Stimulated activated CD8-positive, alpha-beta memory T cell treated with anti-CD3 and anti-CD28 coated beads, Interleukin-12 subunit alpha, Interleukin-12 subunit beta, amount 100 ng/mL, for 24 hours (primary cell): ENCODE measurements around the gene NDFIP1.

Experiments used
- DNase-seq: peaks from one replicate; pipeline ENCODE4 v3.0.0-alpha.2; 2020; ENCODE audit errors: extremely low read depth

The NDFIP1 gene

DNA sequence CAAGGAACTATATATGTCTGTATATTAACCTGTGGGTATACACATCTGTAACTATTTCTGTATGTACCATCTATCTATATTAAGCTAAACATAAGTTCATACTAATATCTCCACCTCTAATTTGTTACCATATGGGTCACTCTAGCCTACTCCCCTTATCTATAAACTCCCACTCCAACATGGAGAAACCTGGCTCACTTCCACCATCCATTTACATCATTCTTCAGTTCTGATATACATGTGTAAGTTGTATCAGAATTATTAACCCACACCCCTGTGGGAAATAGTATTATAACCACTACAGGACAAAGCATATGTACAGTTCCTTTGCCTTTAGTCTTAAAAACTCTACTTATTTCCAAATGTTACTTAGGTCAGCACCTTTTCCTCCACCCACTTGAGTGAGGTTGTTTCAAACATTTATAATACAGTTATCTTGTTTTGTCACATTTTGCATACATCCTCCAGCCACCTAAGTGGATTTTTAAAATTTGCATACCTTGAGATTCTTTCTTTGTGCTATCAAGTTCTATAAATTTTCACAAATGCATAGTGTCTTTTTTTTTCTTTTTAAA is 10.6 kb downstream of the NDFIP1 start:
- DNase-seq: no peak

DNA sequence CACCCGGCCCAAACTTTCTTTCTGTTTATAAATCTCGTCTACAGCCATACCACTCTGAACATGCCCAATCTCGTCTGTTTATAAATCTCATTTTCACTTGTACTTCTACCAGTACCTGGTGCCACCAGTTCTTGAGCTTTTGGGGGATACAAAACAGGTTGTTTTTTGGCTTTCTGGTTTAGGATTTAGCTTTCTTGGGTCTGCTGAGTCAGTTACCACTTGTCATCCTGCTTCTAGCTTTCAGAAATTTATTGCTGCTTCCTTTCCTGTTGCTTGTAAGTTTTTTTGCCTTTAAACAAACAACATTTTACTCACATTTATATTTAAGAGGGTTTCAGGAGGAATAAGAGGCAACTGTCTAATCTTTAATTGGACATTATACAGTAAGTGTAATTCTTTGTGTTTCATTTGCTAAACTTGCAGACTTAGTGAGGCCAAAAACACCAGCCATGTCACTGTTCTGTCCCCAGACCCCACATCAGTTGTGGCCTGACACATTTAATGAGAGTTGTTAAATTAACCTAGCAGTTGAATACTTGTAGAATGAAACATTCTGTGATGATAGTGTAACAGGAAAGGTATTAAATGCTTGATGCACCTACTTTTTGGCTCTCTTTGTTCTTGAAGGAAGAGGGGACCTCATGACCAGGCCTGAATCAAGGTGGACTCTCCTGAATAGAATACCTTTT is 11.8 kb downstream of the NDFIP1 start:
- no peak for DNase-seq

DNA sequence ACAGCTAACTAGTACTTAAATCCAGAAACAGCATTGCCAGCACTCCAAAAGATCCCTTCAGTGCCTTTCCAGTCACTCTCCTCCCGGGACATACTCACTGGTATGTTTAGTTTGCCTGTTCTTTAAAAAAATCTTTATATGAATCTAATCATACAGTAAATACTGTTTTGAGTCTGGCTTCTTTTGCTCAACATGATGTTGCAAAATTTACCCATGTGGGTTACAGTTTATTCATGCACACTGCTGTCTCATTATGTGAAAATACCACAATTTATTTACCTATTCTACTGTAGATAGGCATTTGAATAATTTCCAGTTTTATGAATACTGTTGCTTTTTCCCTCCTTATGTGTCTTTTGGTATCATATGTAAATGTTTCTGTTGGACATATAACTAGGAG is 13.5 kb downstream of the NDFIP1 start:
- no peak for DNase-seq

DNA sequence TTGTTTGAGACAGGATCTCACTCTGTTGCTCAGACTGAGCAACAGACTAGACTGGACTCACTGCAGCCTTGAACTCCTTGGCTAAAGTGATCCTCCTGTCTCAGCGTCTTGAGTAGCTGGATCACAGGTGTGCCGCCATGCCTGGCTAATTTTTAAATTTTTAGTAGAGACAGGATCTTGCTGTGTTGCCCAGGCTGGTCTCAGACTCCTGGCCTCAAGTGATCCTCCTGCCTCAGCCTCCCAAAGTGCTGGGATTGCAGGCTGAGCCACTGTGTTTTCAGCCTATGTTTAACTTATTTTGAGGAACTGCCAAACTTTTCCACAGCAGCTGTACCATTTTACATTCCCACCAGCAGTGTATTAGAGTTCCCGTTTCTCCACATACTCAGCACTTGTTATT is 16.8 kb downstream of the NDFIP1 start:
- no peak for DNase-seq

DNA sequence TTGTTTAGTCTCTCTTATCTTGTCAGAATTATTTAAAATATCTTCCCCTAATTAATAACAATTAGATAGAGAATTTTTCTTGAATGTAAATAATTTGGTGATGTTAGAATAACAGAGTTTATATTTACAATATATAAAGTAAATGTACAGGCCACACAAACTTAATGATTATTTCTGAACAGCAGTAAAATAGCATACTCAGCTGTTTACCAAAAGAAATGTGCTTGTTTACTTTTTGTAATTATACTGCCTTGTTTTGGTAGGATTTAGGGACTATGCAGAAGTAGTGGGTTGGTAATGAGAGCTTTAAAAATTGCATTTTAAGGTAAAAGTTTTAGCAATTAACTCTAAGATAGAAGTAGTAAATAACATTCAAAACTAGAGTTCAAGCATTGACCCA is 17.4 kb downstream of the NDFIP1 start:
- no peak for DNase-seq

DNA sequence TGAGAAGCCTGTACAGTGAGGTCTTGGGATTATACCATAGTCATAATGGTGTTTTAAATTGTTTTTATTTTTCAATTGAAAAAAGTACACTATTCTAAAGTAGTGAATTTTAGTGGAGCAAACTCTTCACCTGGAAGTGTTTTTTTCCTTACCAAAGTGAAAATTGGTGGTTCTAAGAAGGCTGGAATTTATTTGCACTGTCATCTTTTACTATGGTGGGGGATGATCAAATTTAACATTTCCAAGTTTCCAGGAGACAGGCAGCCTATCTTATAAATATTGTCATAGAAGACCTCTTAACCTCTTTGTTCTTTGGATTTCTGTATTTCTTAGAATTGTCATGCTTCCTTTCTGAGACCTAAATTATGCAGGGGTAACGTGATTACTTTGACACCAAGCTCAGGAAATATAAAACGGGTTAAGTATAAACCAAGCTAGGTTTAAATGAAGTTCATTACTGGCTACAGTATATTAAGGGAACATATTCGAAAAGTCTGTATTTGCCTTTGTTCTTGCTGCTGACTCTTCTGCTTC is 20.2 kb downstream of the NDFIP1 start:
- no peak for DNase-seq

DNA sequence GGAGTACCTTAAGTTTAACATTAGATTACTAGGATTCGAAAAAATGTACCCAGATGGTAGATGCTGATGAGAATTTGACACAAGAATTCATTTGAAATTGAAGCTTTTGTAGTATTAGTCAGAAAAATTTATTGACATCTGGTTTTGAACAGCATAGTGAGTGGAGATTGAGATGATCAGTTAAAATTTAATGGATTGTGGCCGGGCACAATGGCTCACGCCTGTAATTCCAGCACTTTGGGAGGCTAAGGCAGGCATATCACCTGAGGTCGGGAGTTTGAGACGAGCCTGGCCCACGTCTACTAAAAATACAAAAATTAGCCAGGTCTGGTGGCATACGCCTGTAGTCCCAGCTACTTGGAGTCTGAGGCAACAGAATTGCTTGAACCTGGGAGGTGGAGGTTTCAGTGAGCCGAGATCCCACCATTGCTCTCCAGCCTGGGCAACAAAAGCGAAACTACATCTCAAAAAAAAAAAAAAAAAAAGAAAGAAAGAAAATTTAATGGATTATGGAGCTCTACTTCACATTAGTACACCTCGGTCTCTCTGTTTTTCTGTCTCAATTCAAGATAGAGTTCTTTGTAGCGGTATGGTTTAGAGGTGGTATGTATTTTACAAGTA is 21.0 kb downstream of the NDFIP1 start:
- no peak for DNase-seq

DNA sequence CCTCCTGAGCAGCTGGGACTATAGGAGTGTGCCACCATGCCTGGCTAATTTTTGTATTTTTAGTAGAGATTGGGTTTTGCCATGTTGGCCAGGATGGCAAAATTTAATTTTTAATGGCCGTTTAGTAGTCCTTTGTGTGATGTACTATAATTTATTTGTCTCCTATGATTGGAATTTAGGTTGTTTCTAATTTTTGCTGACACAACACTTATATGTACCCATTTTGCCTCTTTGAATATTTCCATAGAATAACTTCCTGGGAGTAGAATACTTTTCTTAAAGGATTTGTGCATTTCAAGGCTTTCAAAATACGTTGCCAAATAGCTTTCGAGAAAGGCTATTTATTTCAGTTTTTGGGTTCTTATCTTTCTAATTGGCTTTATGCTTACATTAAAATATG is 22.8 kb downstream of the NDFIP1 start:
- DNase-seq: no peak

DNA sequence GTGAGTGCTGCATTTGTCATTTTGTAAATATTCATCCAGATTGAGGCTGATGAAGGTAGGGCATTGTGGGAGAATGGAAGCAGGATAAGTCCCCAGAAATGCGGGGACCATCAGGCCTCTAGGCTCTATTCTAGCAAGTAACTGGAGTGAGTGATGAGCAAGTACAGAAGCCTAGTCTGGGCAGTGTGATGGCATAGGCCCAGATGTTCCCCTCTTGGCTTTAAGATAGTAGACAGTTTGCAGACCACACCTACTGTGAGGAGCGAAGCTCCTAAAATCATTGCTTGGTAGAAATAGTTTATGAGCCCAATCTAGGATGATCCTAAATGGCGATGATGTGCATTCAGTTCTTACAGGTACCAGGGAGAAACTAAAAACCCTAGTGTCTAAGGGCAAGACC is 24.3 kb downstream of the NDFIP1 start:
- no peak for DNase-seq

DNA sequence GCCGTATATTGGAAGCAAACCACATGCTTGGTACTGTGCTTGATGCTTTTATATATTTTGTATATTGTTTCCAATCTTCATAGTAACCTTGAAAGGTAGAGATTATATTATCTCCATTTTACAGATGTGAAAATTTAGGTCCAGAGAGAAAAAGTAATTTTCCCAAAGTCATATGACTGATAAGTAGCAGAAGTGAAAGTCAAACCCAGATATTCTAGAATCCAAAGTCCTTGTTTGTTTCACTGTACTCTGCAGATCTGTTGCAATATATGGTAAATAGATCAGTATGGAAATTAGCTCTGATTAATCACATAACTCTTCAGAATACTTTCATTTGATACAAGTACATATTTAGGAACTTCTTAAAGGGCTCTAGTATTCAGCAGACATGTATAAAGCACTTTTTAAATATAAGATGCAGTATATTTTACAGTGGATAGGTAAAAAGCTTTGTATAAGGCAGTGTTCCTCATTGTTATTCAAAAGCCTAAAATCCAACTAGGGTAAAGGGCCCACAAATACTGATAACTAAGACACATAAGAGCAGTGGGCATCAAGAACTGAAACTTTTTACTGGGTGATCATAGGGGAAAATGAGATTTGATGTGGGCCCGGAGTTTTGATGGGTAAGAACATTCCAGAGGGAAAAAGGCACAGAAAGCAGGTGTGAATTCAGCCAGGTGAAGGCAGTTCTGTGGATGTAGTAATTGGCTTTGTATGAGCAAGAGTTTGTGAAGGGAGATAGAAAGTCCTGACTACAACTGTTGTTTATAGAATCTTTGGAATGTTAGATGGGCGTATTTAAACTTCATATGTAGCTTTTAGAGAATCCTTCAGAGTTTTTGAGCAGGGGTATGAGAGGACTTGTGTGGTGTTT is 25.0 kb downstream of the NDFIP1 start:
- DNase-seq: no peak

DNA sequence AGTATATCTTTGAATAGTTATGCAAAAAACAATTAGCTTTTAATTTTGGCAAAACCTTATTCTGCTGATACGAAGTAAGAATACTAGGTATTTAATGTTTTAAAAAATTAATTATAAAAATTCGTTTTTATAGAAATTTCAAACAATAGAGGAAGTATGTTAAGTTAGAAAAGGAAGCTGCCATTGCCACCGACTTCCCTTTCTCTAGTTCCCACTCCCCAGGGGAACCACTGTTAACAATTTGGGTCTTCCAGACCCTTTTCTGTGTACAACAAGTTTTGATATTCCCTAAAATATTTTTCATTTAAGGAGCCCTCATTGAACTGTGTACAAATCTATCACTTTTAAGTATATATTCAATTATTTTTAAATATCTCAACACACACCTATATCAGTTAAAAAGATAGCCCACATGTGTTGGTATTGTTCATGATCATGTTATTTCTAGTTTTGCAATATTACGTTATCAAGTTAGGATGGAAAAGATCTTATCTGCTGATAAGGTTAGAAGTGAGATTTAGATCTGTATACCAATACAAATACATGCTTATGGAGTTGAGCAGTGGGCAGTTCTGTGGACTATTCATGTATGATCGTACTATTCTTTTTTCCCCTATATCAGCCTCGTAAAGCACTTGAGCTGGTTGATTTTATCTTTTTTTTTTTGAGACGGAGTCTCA is 25.9 kb downstream of the NDFIP1 start:
- no peak for DNase-seq

DNA sequence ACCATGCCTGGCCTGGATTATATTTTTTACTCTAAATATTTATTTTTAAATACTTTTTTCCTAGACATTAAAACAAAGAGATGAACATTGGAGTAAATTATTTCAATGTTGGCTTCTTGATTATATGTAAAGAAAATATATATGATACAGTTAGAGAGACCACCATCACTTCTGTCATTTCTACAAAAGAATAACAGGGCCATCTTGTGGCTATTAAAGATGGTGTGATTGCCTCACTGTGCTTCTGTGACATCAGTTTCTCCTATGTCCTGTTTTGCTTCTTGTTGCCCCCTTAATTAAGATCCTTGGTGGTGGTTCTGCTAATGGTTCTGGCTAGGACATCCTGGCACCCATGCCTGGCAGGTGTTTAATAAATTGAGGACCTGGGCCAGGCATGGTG is 32.9 kb downstream of the NDFIP1 start:
- DNase-seq: no peak

DNA sequence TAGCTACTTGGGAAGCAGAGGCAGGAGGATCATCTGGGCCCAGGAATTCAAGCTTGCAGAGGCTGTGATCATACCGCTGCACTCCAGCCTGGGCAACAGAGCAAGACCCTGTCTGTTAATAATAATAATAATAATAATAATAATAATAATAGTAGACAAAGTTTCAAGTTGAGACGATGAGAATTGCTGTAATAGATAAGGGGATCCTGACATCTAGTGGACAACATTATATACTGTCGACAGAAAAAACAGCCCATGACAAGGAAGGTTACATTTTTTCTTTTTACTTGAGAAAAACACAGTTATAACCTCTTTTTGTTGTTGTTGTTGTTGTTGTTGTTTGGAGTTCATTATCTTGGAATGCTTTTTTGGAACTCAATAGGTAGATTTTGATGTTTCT is 35.3 kb downstream of the NDFIP1 start:
- no peak for DNase-seq

DNA sequence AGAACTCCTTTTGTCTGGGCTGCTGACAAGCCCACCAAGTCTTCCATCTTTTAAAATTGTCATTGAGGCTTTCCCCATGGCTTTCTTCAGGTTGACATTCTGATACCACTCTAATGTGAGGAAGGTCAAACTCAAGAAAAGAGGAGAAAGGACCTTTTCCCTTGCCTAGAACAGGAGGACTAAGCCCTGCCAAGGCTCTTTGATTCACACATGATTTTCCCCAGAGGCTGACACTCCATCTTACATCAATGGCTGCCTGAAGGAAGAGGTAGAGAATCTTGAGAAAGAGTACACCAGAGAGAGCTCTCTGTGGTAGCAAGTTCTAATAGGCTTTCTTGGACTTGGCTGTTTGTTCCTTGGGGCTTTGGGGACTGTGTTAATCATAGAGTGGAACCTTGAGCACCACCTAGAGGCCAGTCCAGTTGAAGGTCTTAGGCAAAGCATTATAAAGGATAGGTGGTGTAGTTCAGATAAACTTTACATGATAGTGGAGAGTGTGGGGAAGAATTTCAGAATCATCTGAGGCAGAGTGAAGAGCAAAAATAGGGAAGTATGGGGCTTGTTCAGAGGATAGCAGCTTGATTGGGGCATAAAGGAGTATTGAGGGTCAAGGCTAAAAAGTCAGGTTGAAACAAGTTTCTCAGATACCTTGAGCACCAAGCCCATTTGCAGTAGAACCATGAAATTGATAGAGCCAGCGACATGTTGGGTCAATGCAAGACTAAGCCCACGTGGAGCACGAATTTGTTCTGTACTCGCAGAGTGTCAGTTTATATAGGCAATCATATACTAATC is 36.7 kb downstream of the NDFIP1 start:
- DNase-seq: peak; percentile 20

DNA sequence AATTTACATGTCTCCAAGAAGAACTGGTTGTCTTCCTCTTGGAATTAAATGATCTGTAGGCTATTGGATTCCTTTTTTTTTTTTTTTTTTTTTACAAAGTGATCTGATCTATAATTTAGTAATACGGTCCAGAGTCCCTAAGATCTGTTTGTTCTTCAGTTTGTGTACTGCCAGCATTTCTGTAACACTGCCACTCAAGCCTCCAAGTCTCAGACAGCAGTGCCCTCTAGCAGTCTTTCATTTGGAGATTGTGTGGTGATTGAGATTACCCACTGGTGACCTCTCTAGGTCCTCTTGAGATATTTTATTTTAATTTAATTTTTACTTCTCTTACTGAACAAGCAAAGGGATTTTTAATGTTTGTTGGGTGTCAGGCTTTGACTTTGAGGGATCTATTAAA is 40.8 kb downstream of the NDFIP1 start:
- DNase-seq: no peak

DNA sequence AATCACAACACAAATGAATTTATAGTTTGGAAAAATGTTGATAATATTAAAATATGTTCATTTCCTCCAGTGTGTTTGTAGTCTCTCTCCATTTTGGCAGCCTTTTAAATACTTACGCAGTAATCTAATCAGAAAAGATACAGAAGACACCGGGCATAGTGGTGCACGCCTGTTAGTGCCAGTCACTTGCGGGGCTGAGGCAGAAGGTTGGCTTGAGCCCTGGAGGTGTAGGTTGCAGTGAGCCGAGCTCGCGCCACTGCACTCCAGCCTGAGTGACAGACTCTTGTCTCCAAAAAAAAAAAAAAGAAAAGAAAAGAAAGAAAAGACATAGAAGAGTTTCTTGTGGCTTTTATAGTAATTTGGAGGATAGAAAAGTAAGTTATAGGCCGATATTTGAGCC is 41.9 kb downstream of the NDFIP1 start:
- DNase-seq: no peak

DNA sequence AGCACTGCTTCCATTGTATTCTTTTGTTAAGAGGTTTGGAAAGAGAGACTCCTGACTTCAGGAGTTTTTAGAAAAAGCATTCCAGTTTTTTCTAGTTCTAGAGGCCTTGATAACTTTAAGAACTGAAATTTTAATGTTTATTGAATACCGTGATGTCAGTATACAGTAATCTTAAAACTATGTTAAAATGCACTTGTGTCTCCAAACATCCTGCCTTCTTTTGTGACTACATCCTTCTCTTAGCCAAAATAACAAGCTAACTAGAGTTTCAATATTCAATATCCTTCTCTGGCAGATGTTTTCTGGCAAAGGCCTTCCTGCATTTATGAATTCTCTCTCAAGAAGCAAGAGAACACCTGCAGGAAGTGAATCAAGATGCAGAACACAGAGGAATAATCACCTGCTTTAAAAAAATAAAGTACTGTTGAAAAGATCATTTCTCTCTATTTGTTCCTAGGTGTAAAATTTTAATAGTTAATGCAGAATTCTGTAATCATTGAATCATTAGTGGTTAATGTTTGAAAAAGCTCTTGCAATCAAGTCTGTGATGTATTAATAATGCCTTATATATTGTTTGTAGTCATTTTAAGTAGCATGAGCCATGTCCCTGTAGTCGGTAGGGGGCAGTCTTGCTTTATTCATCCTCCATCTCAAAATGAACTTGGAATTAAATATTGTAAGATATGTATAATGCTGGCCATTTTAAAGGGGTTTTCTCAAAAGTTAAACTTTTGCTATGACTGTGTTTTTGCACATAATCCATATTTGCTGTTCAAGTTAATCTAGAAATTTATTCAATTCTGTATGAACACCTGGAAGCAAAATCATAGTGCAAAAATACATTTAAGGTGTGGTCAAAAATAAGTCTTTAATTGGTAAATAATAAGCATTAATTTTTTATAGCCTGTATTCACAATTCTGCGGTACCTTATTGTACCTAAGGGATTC is 43.1 kb downstream of the NDFIP1 start:
- peak; percentile 3 for DNase-seq

DNA sequence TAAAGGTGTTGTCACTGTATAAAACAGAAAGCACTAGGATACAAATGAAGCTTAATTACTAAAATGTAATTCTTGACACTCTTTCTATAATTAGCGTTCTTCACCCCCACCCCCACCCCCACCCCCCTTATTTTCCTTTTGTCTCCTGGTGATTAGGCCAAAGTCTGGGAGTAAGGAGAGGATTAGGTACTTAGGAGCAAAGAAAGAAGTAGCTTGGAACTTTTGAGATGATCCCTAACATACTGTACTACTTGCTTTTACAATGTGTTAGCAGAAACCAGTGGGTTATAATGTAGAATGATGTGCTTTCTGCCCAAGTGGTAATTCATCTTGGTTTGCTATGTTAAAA is 43.8 kb downstream of the NDFIP1 start:
- DNase-seq: no peak

DNA sequence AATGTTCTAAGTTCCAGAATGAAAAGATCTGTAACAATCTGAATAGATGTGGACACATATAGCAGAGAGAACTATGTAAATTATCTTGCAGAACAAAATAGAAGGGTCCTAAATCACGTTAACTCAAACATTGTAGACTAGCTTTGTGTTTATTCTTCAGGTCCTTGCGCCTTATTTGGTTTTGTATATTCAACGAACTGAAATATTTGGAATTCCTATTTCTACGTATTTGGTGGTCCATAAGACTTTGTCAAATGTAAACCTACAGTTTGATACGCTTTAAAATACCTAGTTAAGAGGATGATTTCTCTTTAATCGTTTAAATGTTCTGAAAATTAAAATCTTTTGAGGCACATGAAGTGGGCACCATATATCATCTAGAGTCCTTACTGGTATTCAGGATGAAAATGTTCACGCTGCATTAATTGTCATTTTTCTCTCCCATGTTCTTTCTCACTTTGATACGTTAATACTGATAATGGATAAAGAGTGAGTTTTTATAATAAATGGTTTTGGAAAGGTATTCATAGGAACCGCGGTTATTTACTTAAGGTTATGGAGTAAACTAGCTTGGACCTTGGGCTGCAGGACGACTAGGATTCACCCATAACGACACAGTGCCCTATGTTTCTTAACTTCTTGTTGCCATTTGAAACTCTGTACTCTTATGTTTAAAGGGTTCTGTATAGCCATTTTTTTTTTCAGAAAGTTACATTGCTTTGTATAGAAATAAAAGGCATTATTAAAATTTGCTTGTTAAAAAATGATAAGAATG is 45.3 kb downstream of the NDFIP1 start:
- DNase-seq: no peak
